ENCODE data around the gene ATP1A1. TPM values are rescaled to one million over a fixed set of nuclear protein-coding genes. Genes with fewer than 3 reads are reported as not detected.
A peak's percentile ranks its signal among the peaks of the same experiment; 100 is the strongest.

The ATP1A1 gene
- total and polyA plus RNA-seq, 9 of the 15 experiments (the other 6 are each of a cell fraction or from before 2014, with no cell fraction given), result 99.3 to 513 (median 234) TPM

DNA sequence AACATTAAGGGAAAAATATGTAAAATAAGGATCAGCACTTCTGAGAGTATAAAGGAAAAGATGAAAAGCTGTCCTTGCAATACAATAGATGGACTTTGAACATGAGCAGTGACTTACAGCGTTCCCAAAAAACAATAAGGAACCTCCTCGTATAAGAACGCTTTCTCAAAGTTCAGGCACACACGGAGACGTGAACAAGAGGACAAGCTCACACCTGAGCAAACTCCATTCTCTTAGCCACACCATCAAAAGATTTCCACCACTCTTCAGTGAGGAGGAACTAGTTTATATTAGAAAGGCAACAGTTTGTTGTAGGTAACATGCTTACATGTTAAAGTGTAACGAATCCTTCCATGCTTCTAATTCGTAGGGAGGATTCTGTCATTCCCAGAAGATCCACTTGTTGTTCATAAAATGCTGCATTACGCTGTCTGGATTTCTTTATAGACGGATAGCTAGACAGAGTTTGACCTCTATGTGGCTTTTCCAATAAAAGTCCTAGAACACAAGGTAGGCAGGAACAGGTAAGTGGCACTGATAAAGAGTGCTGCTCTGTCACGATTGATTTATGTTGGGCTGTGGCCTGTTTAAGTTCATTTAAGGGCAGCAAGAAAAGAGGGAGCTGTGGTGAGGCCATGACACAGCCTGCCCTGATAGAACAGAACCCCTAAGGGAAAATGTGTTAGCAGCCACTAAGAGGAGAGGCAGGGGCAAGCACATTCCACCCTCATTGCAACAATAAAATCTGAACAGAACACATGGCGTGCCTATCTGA lies 37.0 kb upstream of the ATP1A1 start (continued):
- TF ChIP-seq, protein P1, sequence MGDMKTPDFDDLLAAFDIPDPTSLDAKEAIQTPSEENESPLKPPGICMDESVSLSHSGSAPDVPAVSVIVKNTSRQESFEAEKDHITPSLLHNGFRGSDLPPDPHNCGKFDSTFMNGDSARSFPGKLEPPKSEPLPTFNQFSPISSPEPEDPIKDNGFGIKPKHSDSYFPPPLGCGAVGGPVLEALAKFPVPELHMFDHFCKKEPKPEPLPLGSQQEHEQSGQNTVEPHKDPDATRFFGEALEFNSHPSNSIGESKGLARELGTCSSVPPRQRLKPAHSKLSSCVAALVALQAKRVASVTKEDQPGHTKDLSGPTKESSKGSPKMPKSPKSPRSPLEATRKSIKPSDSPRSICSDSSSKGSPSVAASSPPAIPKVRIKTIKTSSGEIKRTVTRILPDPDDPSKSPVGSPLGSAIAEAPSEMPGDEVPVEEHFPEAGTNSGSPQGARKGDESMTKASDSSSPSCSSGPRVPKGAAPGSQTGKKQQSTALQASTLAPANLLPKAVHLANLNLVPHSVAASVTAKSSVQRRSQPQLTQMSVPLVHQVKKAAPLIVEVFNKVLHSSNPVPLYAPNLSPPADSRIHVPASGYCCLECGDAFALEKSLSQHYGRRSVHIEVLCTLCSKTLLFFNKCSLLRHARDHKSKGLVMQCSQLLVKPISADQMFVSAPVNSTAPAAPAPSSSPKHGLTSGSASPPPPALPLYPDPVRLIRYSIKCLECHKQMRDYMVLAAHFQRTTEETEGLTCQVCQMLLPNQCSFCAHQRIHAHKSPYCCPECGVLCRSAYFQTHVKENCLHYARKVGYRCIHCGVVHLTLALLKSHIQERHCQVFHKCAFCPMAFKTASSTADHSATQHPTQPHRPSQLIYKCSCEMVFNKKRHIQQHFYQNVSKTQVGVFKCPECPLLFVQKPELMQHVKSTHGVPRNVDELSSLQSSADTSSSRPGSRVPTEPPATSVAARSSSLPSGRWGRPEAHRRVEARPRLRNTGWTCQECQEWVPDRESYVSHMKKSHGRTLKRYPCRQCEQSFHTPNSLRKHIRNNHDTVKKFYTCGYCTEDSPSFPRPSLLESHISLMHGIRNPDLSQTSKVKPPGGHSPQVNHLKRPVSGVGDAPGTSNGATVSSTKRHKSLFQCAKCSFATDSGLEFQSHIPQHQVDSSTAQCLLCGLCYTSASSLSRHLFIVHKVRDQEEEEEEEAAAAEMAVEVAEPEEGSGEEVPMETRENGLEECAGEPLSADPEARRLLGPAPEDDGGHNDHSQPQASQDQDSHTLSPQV (IDR thresholded peaks at IDR 0.05), result peak; percentile 83
- TF ChIP-seq POU5F1 (IDR thresholded peaks at IDR 0.05; ENCODE audit: borderline replicate concordance, low read depth, low read length, partially characterized antibody) (no peak), ZNF347 (CRISPR knock-in tag; IDR thresholded peaks at IDR 0.05; ENCODE audit: low read depth) (no peak), SIX5 (IDR thresholded peaks at IDR 0.05; ENCODE audit: borderline replicate concordance in 1 of 2, insufficient read depth in 1 of 2, low read depth in 1 of 2, low read length in 2 of 2) (no peak), SMARCA4 (IDR thresholded peaks at IDR 0.05) (0 out of 2 replicates have a peak, but pooled peaks have one; percentile 18), PHF8 (IDR thresholded peaks at IDR 0.05; ENCODE audit: borderline replicate concordance, low read length) (no peak), FOXK2 (conservative IDR thresholded peaks at IDR 0.05 in 1 of 2, IDR thresholded peaks at IDR 0.05 in 1 of 2; ENCODE audit: low read depth in 2 of 2) (no peak), RREB1 (CRISPR knock-in tag; IDR thresholded peaks at IDR 0.05) (no peak), TRIM28 (IDR thresholded peaks at IDR 0.05) (no peak), TBP (optimal IDR thresholded peaks at IDR 0.05; ENCODE audit: low read depth, low read length) (no peak), DIDO1 (tag; IDR thresholded peaks at IDR 0.05; ENCODE audit: low read depth) (0 out of 2 replicates have a peak, but pooled peaks have one; percentile 21), RBM22 (IDR thresholded peaks at IDR 0.05; ENCODE audit: low read depth, low read length, poor library complexity, severe bottlenecking) (no peak)
- TF ChIP-seq, protein P2, sequence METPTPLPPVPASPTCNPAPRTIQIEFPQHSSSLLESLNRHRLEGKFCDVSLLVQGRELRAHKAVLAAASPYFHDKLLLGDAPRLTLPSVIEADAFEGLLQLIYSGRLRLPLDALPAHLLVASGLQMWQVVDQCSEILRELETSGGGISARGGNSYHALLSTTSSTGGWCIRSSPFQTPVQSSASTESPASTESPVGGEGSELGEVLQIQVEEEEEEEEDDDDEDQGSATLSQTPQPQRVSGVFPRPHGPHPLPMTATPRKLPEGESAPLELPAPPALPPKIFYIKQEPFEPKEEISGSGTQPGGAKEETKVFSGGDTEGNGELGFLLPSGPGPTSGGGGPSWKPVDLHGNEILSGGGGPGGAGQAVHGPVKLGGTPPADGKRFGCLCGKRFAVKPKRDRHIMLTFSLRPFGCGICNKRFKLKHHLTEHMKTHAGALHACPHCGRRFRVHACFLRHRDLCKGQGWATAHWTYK (CRISPR knock-in tag; IDR thresholded peaks at IDR 0.05), result no peak
- TF ChIP-seq, protein P3, sequence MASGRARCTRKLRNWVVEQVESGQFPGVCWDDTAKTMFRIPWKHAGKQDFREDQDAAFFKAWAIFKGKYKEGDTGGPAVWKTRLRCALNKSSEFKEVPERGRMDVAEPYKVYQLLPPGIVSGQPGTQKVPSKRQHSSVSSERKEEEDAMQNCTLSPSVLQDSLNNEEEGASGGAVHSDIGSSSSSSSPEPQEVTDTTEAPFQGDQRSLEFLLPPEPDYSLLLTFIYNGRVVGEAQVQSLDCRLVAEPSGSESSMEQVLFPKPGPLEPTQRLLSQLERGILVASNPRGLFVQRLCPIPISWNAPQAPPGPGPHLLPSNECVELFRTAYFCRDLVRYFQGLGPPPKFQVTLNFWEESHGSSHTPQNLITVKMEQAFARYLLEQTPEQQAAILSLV (tag; IDR thresholded peaks at IDR 0.05), result peak; percentile 61; the same call in 1 of the 2 replicates
